Activated CD4-positive, alpha-beta T cell treated with anti-CD3 and anti-CD28 coated beads for 4 hours (primary cell): ENCODE data around the gene FAM177B.

Source experiments
- DNase-seq, 2 donors: peaks; one replicate each; pipeline ENCODE4 v3.0.0-alpha.2; 2020

Gene FAM177B

GRCh38 chr1:222736972-222737371 is at the start of gene FAM177B:
Gene FAM177B (plus strand): TSS chr1:222737202. CDS start chr1:222746546, 9,344 bp downstream.
- no peak for DNase-seq

GRCh38 chr1:222691016-222691415 is 46.0 kb upstream of the FAM177B start:
- DNase-seq, result no peak

GRCh38 chr1:222694927-222695326 is 42.1 kb upstream of the FAM177B start:
- DNase-seq, result no peak

GRCh38 chr1:222696741-222697140 is 40.3 kb upstream of the FAM177B start:
- DNase-seq, result no peak

- no peak for DNase-seq
Observed at GRCh38 chr1:222697203-222697602, 39.8 kb upstream of the FAM177B start.

GRCh38 chr1:222697826-222698225 is 39.2 kb upstream of the FAM177B start:
- no peak for DNase-seq

GRCh38 chr1:222702210-222702609 is 34.8 kb upstream of the FAM177B start:
- no peak for DNase-seq

GRCh38 chr1:222704260-222704659 is 32.7 kb upstream of the FAM177B start:
- no peak for DNase-seq

GRCh38 chr1:222706815-222707214 is 30.2 kb upstream of the FAM177B start:
- DNase-seq, result no peak

- no peak for DNase-seq
Observed at GRCh38 chr1:222709700-222710153, 27.3 kb upstream of the FAM177B start.

- DNase-seq, result peak; percentile 62 to 63
Observed at GRCh38 chr1:222711319-222712252, 25.4 kb upstream of the FAM177B start.

- peak; percentile 94 to 97 for DNase-seq
Observed at GRCh38 chr1:222712253-222713090, 24.5 kb upstream of the FAM177B start, which contains the start of the genes AIDA and BROX. Gene AIDA (minus strand): TSS chr1:222712491. CDS start chr1:222712317, 174 bp downstream. Gene BROX (plus strand): TSS chr1:222712564. CDS start chr1:222715700, 3,136 bp downstream.

GRCh38 chr1:222713091-222713961 is 23.7 kb upstream of the FAM177B start:
- peak; percentile 86 to 87 for DNase-seq

- no peak for DNase-seq
Observed at GRCh38 chr1:222716393-222716792, 20.6 kb upstream of the FAM177B start.

GRCh38 chr1:222728746-222729145 is 8.3 kb upstream of the FAM177B start:
- DNase-seq, result no peak

GRCh38 chr1:222730866-222731265 is 6.1 kb upstream of the FAM177B start:
- no peak for DNase-seq

- DNase-seq, result no peak
Observed at GRCh38 chr1:222732216-222733159, 4.5 kb upstream of the FAM177B start.

- no peak for DNase-seq
Observed at GRCh38 chr1:222734740-222735139, 2.3 kb upstream of the FAM177B start.

GRCh38 chr1:222736470-222736869 is 532 bp upstream of the FAM177B start:
- DNase-seq, result no peak

GRCh38 chr1:222739465-222739864 is 2.5 kb downstream of the FAM177B start:
- DNase-seq, result no peak

- DNase-seq, result no peak
Observed at GRCh38 chr1:222739929-222740328, 2.9 kb downstream of the FAM177B start.
